Parathyroid adenoma (tissue), 2 donors: ENCODE data around the gene PRR15.

Source experiments
- H2AFZ ChIP-seq: fragments of 300-600 bp; sonication (generic); one replicate; pipeline ENCODE4 v1.7.0; 2017; ENCODE audit warnings: antibody characterized with exemption, mild to moderate bottlenecking
- H3K27ac ChIP-seq: fragments of 300-600 bp; sonication (generic); one replicate; pipeline ENCODE4 v1.7.0; 2017
- H3K27me3 ChIP-seq: fragments of 300-600 bp; sonication (generic); one replicate; pipeline ENCODE4 v1.7.0; 2017; ENCODE audit warnings: low read length; ENCODE audit not compliant: control insufficient read depth, insufficient read depth
- H3K36me3 ChIP-seq: fragments of 300-600 bp; sonication (generic); one replicate; pipeline ENCODE4 v1.7.0; 2017; ENCODE audit warnings: low read length; ENCODE audit not compliant: control insufficient read depth, insufficient read depth
- H3K4me1 ChIP-seq: fragments of 300-600 bp; sonication (generic); one replicate; pipeline ENCODE4 v1.7.0; 2017; ENCODE audit warnings: control low read depth
- H3K4me2 ChIP-seq: fragments of 300-600 bp; sonication (generic); one replicate; pipeline ENCODE4 v1.7.0; 2017; ENCODE audit warnings: low read length
- H3K4me3 ChIP-seq: fragments of 300-600 bp; sonication (generic); one replicate; pipeline ENCODE4 v1.7.0; 2017; ENCODE audit warnings: low read depth, low read length
- H3K79me2 ChIP-seq: fragments of 300-600 bp; sonication (generic); one replicate; pipeline ENCODE4 v1.7.0; 2017; ENCODE audit warnings: control low read depth
- H3K9ac ChIP-seq: fragments of 300-600 bp; sonication (generic); one replicate; pipeline ENCODE4 v1.7.0; 2017; ENCODE audit warnings: mild to moderate bottlenecking
- H3K9me3 ChIP-seq: fragments of 300-600 bp; sonication (generic); one replicate; pipeline ENCODE4 v1.7.0; 2017; ENCODE audit warnings: low read length; ENCODE audit not compliant: control insufficient read depth
- TF ChIP-seq, protein P1 (sequence below): fragments of 300-600 bp; sonication (generic); IDR thresholded peaks from one replicate; pipeline ENCODE4 v1.7.0; 2017; ENCODE audit warnings: antibody characterized with exemption, mild to moderate bottlenecking
- donor health status: primary hyperparathyroidism.

PRR15 gene

DNA sequence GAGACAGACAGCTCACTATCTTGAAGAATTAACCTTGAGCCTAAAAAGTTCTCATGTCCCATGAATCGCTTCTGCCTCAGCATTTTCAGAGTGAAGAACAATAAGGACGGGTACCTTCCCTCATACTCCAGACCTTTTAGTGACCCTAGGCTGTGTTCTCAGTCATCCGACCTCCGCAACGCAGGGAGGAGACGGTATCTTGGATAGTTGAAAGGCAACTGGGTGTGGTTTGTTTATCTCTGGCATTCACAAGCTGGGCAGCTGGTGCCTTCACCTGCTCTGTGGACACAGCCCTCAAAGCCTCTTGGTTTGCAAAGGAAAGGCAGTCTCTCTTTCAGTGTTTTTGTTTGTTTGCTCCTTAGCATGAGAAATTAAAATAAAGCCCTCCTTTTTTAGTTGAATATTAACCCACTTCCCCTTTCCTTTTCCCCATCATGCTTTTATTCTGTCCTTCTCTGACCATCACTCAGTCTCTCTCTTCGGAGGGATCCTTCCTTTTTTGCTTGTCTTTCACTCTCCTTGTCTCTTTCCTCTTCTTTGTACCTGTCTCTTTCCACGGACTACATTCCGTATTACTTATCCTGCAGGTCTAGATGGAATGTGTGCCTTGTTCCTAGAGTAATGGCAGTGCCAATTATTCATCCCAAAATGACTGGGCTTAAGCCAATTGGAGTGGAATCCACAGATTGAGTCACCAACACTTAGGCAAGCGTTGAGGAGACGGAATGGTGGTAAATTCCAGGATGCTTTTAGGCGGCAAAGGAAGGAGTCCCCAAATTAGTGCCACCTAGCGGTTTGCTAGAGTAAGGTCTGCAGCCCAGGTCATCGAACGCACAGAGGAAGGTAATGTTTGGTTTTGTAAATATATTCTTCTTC lies 45.8 kb downstream of the PRR15 start:
- H3K27me3 ChIP-seq = no peaks in the 10 kb centered on the region
- TF ChIP-seq, protein P1, sequence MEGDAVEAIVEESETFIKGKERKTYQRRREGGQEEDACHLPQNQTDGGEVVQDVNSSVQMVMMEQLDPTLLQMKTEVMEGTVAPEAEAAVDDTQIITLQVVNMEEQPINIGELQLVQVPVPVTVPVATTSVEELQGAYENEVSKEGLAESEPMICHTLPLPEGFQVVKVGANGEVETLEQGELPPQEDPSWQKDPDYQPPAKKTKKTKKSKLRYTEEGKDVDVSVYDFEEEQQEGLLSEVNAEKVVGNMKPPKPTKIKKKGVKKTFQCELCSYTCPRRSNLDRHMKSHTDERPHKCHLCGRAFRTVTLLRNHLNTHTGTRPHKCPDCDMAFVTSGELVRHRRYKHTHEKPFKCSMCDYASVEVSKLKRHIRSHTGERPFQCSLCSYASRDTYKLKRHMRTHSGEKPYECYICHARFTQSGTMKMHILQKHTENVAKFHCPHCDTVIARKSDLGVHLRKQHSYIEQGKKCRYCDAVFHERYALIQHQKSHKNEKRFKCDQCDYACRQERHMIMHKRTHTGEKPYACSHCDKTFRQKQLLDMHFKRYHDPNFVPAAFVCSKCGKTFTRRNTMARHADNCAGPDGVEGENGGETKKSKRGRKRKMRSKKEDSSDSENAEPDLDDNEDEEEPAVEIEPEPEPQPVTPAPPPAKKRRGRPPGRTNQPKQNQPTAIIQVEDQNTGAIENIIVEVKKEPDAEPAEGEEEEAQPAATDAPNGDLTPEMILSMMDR = peak; percentile 43
- H3K4me1 ChIP-seq = no peaks in the 10 kb centered on the region
- H3K36me3 ChIP-seq = no peaks in the 10 kb centered on the region
- H2AFZ ChIP-seq = peak overlapping the region; percentile 21
- no peak overlapping the region for H3K4me2 ChIP-seq
- no peak overlapping the region for H3K4me3 ChIP-seq
- no peak overlapping the region for H3K27ac ChIP-seq
- no peaks in the 10 kb centered on the region for H3K79me2 ChIP-seq
- H3K9ac ChIP-seq = no peak overlapping the region
- no peaks in the 10 kb centered on the region for H3K9me3 ChIP-seq

DNA sequence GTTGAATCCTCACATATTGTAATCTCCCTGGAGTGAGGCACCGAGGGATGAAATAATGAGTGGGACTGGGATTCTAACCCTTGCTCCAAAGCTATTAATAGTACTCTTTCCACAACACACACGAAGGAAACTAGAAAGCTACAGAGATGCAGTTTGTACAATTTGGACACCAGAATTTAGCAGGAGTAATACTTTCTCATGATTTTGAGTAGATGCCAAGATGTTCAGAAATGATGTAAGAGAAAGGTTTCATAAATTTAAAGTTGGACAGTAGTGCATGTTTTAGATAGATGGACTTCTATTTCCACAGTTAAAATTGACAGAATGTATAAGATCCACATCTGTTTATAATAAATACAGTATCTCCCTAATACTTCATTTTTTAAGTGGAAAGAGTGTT lies 46.5 kb downstream of the PRR15 start:
- no peaks in the 10 kb centered on the region for H3K79me2 ChIP-seq
- H3K27ac ChIP-seq = no peak overlapping the region

DNA sequence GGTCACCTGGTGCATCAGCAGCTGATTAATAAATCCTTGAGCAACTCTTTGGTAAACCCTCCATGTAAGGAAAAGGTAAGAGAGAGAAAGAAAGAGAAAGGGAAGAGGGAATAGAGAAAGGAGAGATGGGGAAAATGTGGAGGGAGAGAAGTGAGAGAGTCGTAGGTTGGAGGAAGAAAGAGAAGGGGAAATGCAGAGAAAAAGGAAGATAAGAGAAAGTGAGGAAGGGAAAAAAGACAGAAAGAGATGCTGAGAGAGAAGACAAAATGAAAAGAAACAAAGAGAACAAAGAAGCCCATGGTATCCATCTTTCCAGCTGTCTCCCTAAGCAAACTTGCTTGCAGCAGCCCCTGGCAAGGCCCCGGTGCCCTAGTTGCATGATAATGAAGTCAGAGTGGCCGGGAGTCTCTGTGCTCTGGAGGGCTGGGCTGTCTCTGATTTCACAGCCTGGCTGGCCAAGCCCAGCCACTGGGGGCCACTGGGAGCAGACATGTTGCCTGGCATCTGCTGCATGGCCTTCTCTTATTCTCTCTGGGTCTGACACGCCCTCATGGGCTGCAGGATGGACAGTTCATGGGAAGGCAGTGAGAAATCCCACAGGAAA lies 48.4 kb downstream of the PRR15 start:
- no peaks in the 10 kb centered on the region for H3K79me2 ChIP-seq
- no peaks in the 10 kb centered on the region for H3K4me1 ChIP-seq
- no peak overlapping the region for H3K4me2 ChIP-seq
- no peak overlapping the region for H3K9ac ChIP-seq
- TF ChIP-seq, protein P1 = no peak
- H3K27me3 ChIP-seq = no peaks in the 10 kb centered on the region
- H3K27ac ChIP-seq = no peak overlapping the region
- H2AFZ ChIP-seq = no peak overlapping the region
- no peaks in the 10 kb centered on the region for H3K36me3 ChIP-seq
- H3K4me3 ChIP-seq = no peak overlapping the region
- H3K9me3 ChIP-seq = no peaks in the 10 kb centered on the region

More for the DNA sequence above, 46.5 kb downstream of the PRR15 start:
- Histone ChIP-seq H3K27me3 (no peaks in the 10 kb centered on the region), H2AFZ (no peak overlapping the region), H3K9ac (no peak overlapping the region), H3K9me3 (no peaks in the 10 kb centered on the region), H3K4me3 (no peak overlapping the region), H3K4me1 (no peaks in the 10 kb centered on the region), H3K36me3 (no peaks in the 10 kb centered on the region), H3K4me2 (no peak overlapping the region)
- TF ChIP-seq, protein P1 = no peak

DNA sequence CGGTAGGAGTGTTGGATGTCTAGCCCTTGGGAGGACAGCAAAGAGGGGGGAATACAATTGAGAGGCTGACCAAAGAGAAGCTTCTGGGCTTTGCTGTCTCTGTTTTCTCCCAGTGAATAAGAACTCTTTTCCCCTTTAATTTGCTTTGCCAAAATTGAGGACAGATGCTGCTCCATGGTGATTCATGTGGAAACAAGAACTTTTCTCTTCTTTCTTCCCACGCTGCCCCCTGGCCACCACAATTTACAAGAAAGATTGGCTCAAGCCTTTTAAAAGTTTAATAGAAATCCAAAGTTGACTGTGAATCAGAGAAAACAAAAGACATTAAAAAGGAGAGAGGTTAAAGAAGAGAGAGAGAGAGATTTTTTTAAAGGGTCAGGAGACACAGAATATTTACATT lies 49.0 kb downstream of the PRR15 start:
- Histone ChIP-seq H3K36me3 (no peaks in the 10 kb centered on the region), H3K4me3 (no peak overlapping the region), H3K9me3 (no peaks in the 10 kb centered on the region), H3K27me3 (no peaks in the 10 kb centered on the region), H3K4me1 (no peaks in the 10 kb centered on the region), H3K27ac (no peak overlapping the region), H3K9ac (no peak overlapping the region), H2AFZ (no peak overlapping the region), H3K79me2 (no peaks in the 10 kb centered on the region), H3K4me2 (no peak overlapping the region)
- TF ChIP-seq, protein P1 = no peak
